Measurements from ENCODE around the gene BNC2.

- TF ChIP-seq CTCF (IDR thresholded peaks at IDR 0.05), result no peak
- no peak for TF ChIP-seq POLR2A (IDR thresholded peaks at IDR 0.05)
Observed at GRCh38 chr9:16364347-16364746, 506.1 kb downstream of the BNC2 start.

All from Peyer's patch (tissue), 4 donors.